Uterus (tissue), 4 donors: ENCODE results near the gene ETV7. TPM values are rescaled to one million over a fixed set of nuclear protein-coding genes. Genes with fewer than 3 reads are reported as not detected.

Experiments used
- DNase-seq, 2 donors: peaks; one replicate each; pipeline ENCODE4 v3.0.0-alpha.2; 2019 to 2020
- H3K27ac ChIP-seq, 2 donors: fragments of 200-600 bp; sonication (generic); 1 replicate in 1 of 2; 2 replicates in 1 of 2; pipeline ENCODE4 v1.5.1; 2016 to 2018
- H3K27me3 ChIP-seq, 2 donors: fragments of 200-600 bp; sonication (generic); one replicate each; pipeline ENCODE4 v1.5.1; 2018 to 2019; ENCODE audit warnings: control low read depth in 1 of 2
- H3K36me3 ChIP-seq, 2 donors: fragments of 200-600 bp; sonication (generic); one replicate each; pipeline ENCODE4 v1.5.1; 2019; ENCODE audit warnings: control low read depth in 1 of 2
- H3K4me1 ChIP-seq, 2 donors: fragments of 200-600 bp; sonication (generic); one replicate each; pipeline ENCODE4 v1.5.1; 2018 to 2019; ENCODE audit warnings: control low read depth in 1 of 2
- H3K4me3 ChIP-seq, 2 donors: fragments of 200-600 bp; sonication (generic); 1 replicate in 1 of 2; 2 replicates in 1 of 2; pipeline ENCODE4 v1.5.1; 2018 to 2019; ENCODE audit warnings: mild to moderate bottlenecking in 1 of 2
- H3K9me3 ChIP-seq, 2 donors: fragments of 200-600 bp; sonication (generic); one replicate each; pipeline ENCODE4 v1.5.1; 2019; ENCODE audit warnings: control low read depth in 1 of 2
- POLR2A ChIP-seq, 2 donors: fragments of 450-650 bp; IDR thresholded peaks; one replicate each; pipeline ENCODE4 v1.6.1; 2016; ENCODE audit warnings: antibody characterized with exemption in 2 of 2, mild to moderate bottlenecking in 1 of 2, moderate library complexity in 1 of 2
- intact Hi-C: fragments of 100-400 bp; cut with DNase I; formaldehyde crosslinking; loops from one replicate; pipeline ENCODE4 v1.15.1; 2023; ENCODE audit warnings: low total_unique reads
- total RNA-seq, 4 donors: library from RNA; depleted of rRNA in 3 of 4; stranded (reverse); fragments of >200 nt in 3 of 4; gene quantifications; one replicate each; pipeline versions ENCODE4 v1.1.0 to v1.2.4, GENCODE V29; 2014 to 2023
- TF ChIP-seq, protein P1 (sequence below), 4 experiments: fragments of 200-600 bp in 2 of 4; fragments of 450-650 bp in 2 of 4; sonication (generic) in 2 of 4; IDR thresholded peaks; one replicate each; pipeline ENCODE4 v1.5.1; 2016 to 2019; ENCODE audit warnings: antibody characterized with exemption in 4 of 4, mild to moderate bottlenecking in 2 of 4, moderate library complexity in 1 of 4
- donor health status: DM: yes; HTN: yes; CAD: no.

Gene ETV7
- total RNA-seq, 4 donors from 2014 or later: 1.3 TPM; not detected in 3

DNA sequence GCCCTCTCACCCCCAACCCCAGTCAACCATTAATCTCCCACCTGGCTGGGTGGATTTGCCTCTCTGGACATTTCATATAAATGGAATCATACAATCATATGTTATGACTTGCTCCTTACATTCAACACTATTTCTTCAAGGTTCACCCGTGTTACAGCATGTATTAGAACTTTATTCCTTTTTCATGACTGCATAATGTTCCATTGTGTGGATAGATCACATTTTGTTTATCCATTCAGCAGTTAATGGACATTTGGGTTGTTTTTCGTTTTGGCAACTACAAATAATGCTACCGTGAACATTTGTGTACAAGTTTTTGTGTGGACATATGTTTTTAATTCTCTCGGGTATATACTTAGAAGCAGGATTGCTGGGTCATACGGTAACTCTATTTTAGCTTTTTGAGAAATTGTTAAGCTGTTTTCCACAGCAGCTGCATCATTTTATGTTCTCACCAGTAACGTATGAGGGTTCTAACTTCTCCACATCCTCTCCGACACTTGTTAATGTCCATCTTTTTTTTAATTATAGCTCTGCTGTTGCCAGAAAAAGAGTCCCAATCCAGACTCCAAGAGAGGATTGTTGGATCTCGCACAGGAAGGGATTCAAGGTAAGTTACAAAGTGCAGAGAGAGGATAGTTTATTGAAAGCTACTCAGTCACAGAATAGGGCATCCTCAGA, 34.9 kb downstream of the ETV7 start:
- intact Hi-C loops: no loop called here
- Histone ChIP-seq H3K4me3 (no peak overlapping the region), H3K27ac (peak overlapping the region; percentile 81 to 87), H3K36me3 (no peaks in the 10 kb centered on the region), H3K27me3 (no peaks in the 10 kb centered on the region), H3K9me3 (no peaks in the 10 kb centered on the region), H3K4me1 (peaks cover 0 to 4% of the 10 kb centered on the region in 2 donors)
- DNase-seq: no peak
- TF ChIP-seq, protein P1, sequence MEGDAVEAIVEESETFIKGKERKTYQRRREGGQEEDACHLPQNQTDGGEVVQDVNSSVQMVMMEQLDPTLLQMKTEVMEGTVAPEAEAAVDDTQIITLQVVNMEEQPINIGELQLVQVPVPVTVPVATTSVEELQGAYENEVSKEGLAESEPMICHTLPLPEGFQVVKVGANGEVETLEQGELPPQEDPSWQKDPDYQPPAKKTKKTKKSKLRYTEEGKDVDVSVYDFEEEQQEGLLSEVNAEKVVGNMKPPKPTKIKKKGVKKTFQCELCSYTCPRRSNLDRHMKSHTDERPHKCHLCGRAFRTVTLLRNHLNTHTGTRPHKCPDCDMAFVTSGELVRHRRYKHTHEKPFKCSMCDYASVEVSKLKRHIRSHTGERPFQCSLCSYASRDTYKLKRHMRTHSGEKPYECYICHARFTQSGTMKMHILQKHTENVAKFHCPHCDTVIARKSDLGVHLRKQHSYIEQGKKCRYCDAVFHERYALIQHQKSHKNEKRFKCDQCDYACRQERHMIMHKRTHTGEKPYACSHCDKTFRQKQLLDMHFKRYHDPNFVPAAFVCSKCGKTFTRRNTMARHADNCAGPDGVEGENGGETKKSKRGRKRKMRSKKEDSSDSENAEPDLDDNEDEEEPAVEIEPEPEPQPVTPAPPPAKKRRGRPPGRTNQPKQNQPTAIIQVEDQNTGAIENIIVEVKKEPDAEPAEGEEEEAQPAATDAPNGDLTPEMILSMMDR (IDR thresholded peaks at IDR 0.05): no peak
- no peak for TF ChIP-seq POLR2A (IDR thresholded peaks at IDR 0.05)

DNA sequence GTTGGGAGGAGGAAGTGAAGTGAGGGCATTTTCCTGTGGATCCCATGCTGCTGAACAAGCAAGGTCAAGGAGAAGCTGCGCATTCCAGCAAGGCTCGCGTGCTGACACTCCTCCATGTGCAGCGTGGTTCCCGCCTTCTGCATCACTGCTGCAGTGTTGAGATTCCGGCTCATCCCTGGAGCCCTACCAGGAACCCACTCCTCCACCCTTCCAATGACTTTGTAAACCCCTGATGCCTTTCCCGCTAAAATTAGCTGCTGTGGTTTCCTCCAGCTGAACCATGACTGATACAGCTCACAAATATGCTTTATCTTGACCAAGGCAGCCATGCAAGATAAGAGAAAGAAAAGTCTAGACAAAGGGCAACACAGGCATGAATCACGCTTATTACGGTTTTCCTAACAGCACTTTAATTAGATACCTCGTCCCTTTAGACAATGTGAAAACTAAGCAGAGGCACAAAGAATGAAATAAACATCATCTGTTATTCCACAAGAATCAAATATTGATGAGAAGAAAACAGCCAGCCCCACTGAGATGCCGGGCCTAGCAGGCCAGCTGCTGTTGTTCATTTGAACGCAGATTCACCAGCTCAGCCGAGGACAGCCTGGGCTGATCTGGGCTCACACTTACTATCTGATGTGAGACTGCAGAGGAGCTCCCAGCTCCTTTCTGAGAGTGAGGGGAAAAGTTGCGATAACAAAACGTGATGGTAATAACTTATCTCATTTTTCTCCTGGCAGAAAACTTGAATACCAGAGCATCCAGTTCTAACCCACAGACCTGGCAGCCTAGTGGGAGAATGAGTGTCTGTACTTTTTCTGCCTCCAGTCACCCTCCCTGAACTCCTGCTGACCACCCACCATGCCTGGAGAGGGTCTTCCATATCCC, 36.5 kb downstream of the ETV7 start:
- TF ChIP-seq, protein P1 (IDR thresholded peaks at IDR 0.05): no peak
- TF ChIP-seq POLR2A (IDR thresholded peaks at IDR 0.05): no peak
- peak; percentile 80 to 81 for DNase-seq
- Histone ChIP-seq H3K27ac (peak overlapping the region; percentile 81 to 87), H3K4me3 (no peak overlapping the region), H3K27me3 (no peaks in the 10 kb centered on the region), H3K4me1 (peaks cover 0 to 4% of the 10 kb centered on the region in 2 donors), H3K9me3 (no peaks in the 10 kb centered on the region), H3K36me3 (no peaks in the 10 kb centered on the region)
- intact Hi-C loops: no loop called here

DNA sequence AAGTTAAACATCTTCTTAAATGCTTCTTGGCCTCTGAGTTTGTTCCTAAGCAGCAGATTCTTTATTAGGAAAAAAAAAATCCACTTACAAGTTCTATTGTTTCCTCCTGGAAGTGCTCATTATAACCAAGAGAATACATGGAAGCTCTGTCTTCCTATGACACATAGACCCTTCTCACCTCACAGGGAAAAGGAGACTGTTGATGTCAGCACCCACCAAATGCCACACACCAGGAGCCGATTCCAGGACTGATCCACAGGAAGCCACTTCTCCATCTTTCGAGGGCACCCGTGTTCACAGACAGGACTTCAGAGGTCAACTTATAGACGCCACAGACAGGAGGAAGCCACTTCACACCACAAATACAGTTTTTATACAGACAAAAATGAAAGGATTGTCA, 37.4 kb downstream of the ETV7 start:
- H3K4me3 ChIP-seq: no peak overlapping the region
- H3K9me3 ChIP-seq: no peaks in the 10 kb centered on the region
- intact Hi-C loops: no loop called here
- H3K4me1 ChIP-seq: peaks cover 0 to 4% of the 10 kb centered on the region in 2 donors
- no peak for DNase-seq
- H3K27ac ChIP-seq: peak overlapping the region; percentile 81 to 87
- TF ChIP-seq POLR2A (IDR thresholded peaks at IDR 0.05): no peak
- TF ChIP-seq, protein P1 (IDR thresholded peaks at IDR 0.05): no peak
- no peaks in the 10 kb centered on the region for H3K27me3 ChIP-seq
- H3K36me3 ChIP-seq: no peaks in the 10 kb centered on the region

DNA sequence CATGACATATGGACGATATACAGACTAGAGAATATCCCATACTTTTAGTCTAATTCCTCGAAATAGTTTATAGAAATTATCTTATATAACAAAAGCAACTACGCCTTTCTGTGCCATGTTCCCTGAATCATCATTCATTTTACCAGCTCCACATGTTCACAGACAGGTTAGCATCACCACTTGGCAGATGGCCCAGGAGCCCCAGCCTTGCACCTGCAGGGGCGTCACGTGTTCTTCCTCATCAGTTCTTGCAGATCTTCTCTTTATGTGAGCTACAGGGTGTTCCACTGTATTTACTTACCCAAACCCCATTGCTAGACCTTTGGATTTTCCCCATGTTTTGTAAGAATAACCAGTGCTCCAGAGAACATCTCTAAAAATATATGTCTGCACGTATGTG, 38.2 kb downstream of the ETV7 start:
- Histone ChIP-seq H3K9me3 (no peaks in the 10 kb centered on the region), H3K36me3 (no peaks in the 10 kb centered on the region), H3K27me3 (no peaks in the 10 kb centered on the region), H3K4me3 (no peak overlapping the region), H3K4me1 (peaks cover 0 to 4% of the 10 kb centered on the region in 2 donors), H3K27ac (peak overlapping the region in 1 of 2 donors; percentile 81)
- intact Hi-C loops: no loop called here
- no peak for DNase-seq
- TF ChIP-seq POLR2A (IDR thresholded peaks at IDR 0.05): no peak
- TF ChIP-seq, protein P1 (IDR thresholded peaks at IDR 0.05): no peak

DNA sequence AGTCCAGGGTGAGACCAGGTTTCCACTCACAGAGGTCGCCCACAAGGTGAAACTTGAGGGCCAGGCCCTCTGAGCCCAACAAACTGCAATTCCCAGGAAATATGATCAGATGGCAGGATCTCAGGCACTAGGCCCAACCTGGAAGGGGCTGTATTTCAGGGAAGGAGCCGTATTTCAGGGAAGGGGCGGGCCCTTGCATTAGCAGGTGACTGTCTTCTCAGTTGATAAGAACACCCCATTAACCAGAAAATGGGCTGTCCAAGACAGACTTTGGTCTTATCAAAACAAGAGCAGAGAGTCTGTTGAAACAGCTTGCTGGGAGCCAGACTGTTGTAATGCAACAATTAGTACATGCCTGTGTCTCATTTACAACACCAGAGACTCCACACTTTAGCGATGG, 39.8 kb downstream of the ETV7 start:
- Histone ChIP-seq H3K36me3 (no peaks in the 10 kb centered on the region), H3K27ac (no peak overlapping the region), H3K4me1 (peaks cover 0 to 4% of the 10 kb centered on the region in 2 donors), H3K27me3 (no peaks in the 10 kb centered on the region), H3K4me3 (no peak overlapping the region), H3K9me3 (no peaks in the 10 kb centered on the region)
- TF ChIP-seq, protein P1 (IDR thresholded peaks at IDR 0.05): no peak
- no peak for TF ChIP-seq POLR2A (IDR thresholded peaks at IDR 0.05)
- DNase-seq: no peak
- intact Hi-C loops: no loop called here
